Trophoblast cell (in vitro differentiated cells and primary cell): ENCODE results near the gene SMTN.

Source experiments
- DNase-seq, 2 donors: peaks; one replicate each; pipeline ENCODE4 v3.0.0-alpha.2; 2016
- H2AFZ ChIP-seq: 2 replicates; pipeline ENCODE4 v1.6.1; 2013; ENCODE audit warnings: low read length, moderate library complexity, mild to moderate bottlenecking; ENCODE audit not compliant: insufficient read depth, poor library complexity
- H2AK5ac ChIP-seq: 2 replicates; pipeline ENCODE4 v1.6.1; 2013; ENCODE audit warnings: mild to moderate bottlenecking, low read length
- H2BK120ac ChIP-seq: 2 replicates; pipeline ENCODE4 v1.6.1; 2013; ENCODE audit warnings: low read length, mild to moderate bottlenecking, moderate library complexity; ENCODE audit not compliant: insufficient read depth, poor library complexity
- H2BK12ac ChIP-seq: 2 replicates; pipeline ENCODE4 v1.6.1; 2013; ENCODE audit warnings: mild to moderate bottlenecking, low read length, moderate library complexity
- H2BK5ac ChIP-seq: 2 replicates; pipeline ENCODE4 v1.6.1; 2013; ENCODE audit warnings: low read length, low read depth, moderate library complexity, mild to moderate bottlenecking; ENCODE audit not compliant: poor library complexity
- H3K14ac ChIP-seq: 2 replicates; pipeline ENCODE4 v1.6.1; 2013; ENCODE audit warnings: mild to moderate bottlenecking, low read length
- H3K18ac ChIP-seq: 2 replicates; pipeline ENCODE4 v1.6.1; 2013; ENCODE audit warnings: mild to moderate bottlenecking, low read length
- H3K23ac ChIP-seq: 2 replicates; pipeline ENCODE4 v1.6.1; 2013; ENCODE audit warnings: low read length
- H3K27ac ChIP-seq: 2 replicates; pipeline ENCODE4 v1.5.1; 2013; ENCODE audit warnings: low read depth, mild to moderate bottlenecking, inconsistent platforms, low read length, moderate library complexity
- H3K27me3 ChIP-seq: 2 replicates; pipeline ENCODE4 v1.6.1; 2013; ENCODE audit warnings: inconsistent platforms, mild to moderate bottlenecking, low read length, moderate library complexity; ENCODE audit not compliant: insufficient read depth
- H3K36me3 ChIP-seq, 2 experiments: 1 replicate in 1 of 2; 2 replicates in 1 of 2; pipeline ENCODE4 v1.6.1; 2013; ENCODE audit warnings: low read length in 2 of 2, mild to moderate bottlenecking in 2 of 2, moderate library complexity in 1 of 2; ENCODE audit not compliant: insufficient read depth in 2 of 2, control insufficient read depth in 1 of 2
- H3K4ac ChIP-seq: 2 replicates; pipeline ENCODE4 v1.6.1; 2013; ENCODE audit warnings: low read depth, mild to moderate bottlenecking, low read length, moderate library complexity
- H3K4me1 ChIP-seq, 2 experiments: 1 replicate in 1 of 2; 2 replicates in 1 of 2; pipeline ENCODE4 v1.6.1; 2013; ENCODE audit warnings: low read length in 2 of 2, mild to moderate bottlenecking in 2 of 2, moderate library complexity in 1 of 2; ENCODE audit not compliant: insufficient read depth in 2 of 2, control insufficient read depth in 1 of 2
- H3K4me2 ChIP-seq: 2 replicates; pipeline ENCODE4 v1.6.1; 2013; ENCODE audit warnings: inconsistent platforms, mild to moderate bottlenecking, low read length, moderate library complexity
- H3K4me3 ChIP-seq: 2 replicates; pipeline ENCODE4 v1.5.1; 2013; ENCODE audit warnings: mild to moderate bottlenecking, low read depth, low read length, inconsistent platforms
- H3K79me1 ChIP-seq: one replicate; pipeline ENCODE4 v1.6.1; 2013; ENCODE audit warnings: low read length
- H3K79me2 ChIP-seq: 2 replicates; pipeline ENCODE4 v1.6.1; 2013; ENCODE audit warnings: low read length, mild to moderate bottlenecking; ENCODE audit not compliant: control insufficient read depth, insufficient read depth, poor library complexity
- H3K9ac ChIP-seq: 2 replicates; pipeline ENCODE4 v1.6.1; 2013; ENCODE audit warnings: mild to moderate bottlenecking, low read length
- H3K9me3 ChIP-seq: 2 replicates; pipeline ENCODE4 v1.6.1; 2013; ENCODE audit warnings: low read depth, mild to moderate bottlenecking, control low read depth, inconsistent platforms, low read length; ENCODE audit not compliant: insufficient read depth
- H4K12ac ChIP-seq: 2 replicates; pipeline ENCODE4 v1.6.1; 2013; ENCODE audit warnings: low read depth, mild to moderate bottlenecking, low read length, moderate library complexity
- H4K8ac ChIP-seq: 2 replicates; pipeline ENCODE4 v1.6.1; 2013; ENCODE audit warnings: low read depth, mild to moderate bottlenecking, low read length, moderate library complexity
- H4K91ac ChIP-seq: one replicate; pipeline ENCODE4 v1.6.1; 2013; ENCODE audit warnings: low read depth, mild to moderate bottlenecking, low read length, moderate library complexity
- WGBS: extraction: QIAGEN DNeasy Blood & Tissue Kit; methylation state at CpG from one replicate; pipeline ENCODE4 v1.1.7; 2013; ENCODE audit warnings: missing lambda C conversion rate; ENCODE audit not compliant: insufficient read length, insufficient coverage; ENCODE audit errors: extremely low coverage; 5-methylcytosine and 5-hydroxymethylcytosine counted together

Gene SMTN

GRCh38 chr22:31086703-31087330 is 5.7 kb downstream of the SMTN start:
- Histone ChIP-seq H2AK5ac (no peak overlapping the region), H2BK120ac (no peak overlapping the region), H3K4me3 (no peak overlapping the region), H4K12ac (no peak overlapping the region), H3K23ac (no peak overlapping the region), H3K9ac (no peak overlapping the region), H4K8ac (no peak overlapping the region), H3K79me2 (peaks cover 13% of the 10 kb centered on the region), H3K18ac (no peak overlapping the region), H3K4me1 (peaks cover 22 to 28% of the 10 kb centered on the region in 2 experiments), H4K91ac (no peak overlapping the region), H3K36me3 (peaks cover 55 to 63% of the 10 kb centered on the region in 2 experiments), H3K4me2 (no peak overlapping the region), H3K27me3 (no peaks in the 10 kb centered on the region), H3K79me1 (peaks cover 18% of the 10 kb centered on the region), H3K27ac (no peak overlapping the region), H3K14ac (no peak overlapping the region), H3K9me3 (peaks cover 7% of the 10 kb centered on the region), H3K4ac (no peak overlapping the region), H2BK12ac (no peak overlapping the region), H2BK5ac (no peak overlapping the region), H2AFZ (no peak overlapping the region)
- DNase-seq, result no peak
- WGBS, result no CpG with 5 or more reads among the region's 8 CpGs

- Histone ChIP-seq H3K4me3 (no peak overlapping the region), H2AFZ (no peak overlapping the region), H3K4ac (no peak overlapping the region), H3K4me1 (peaks cover 13 to 18% of the 10 kb centered on the region in 2 experiments), H2BK12ac (no peak overlapping the region), H3K14ac (no peak overlapping the region), H3K23ac (no peak overlapping the region), H2BK120ac (no peak overlapping the region), H3K9ac (no peak overlapping the region), H3K9me3 (peaks cover 7% of the 10 kb centered on the region), H4K91ac (no peak overlapping the region), H3K27me3 (no peaks in the 10 kb centered on the region), H3K79me1 (peaks cover 13% of the 10 kb centered on the region), H3K4me2 (no peak overlapping the region), H4K8ac (no peak overlapping the region), H3K36me3 (peaks cover 65 to 72% of the 10 kb centered on the region in 2 experiments), H4K12ac (no peak overlapping the region), H2BK5ac (no peak overlapping the region), H3K27ac (no peak overlapping the region), H3K79me2 (peaks cover 8% of the 10 kb centered on the region), H3K18ac (no peak overlapping the region), H2AK5ac (no peak overlapping the region)
- no CpG with 5 or more reads among the region's 21 CpGs for WGBS
- DNase-seq, result no peak
Measured at GRCh38 chr22:31087744-31088215, 6.7 kb downstream of the SMTN start.

- Histone ChIP-seq H3K36me3 (peaks cover 68 to 74% of the 10 kb centered on the region in 2 experiments), H2BK5ac (no peak overlapping the region)
- WGBS, result no CpG with 5 or more reads among the region's 26 CpGs
Measured at GRCh38 chr22:31088233-31088986, 7.3 kb downstream of the SMTN start.

GRCh38 chr22:31089160-31090100 is 8.3 kb downstream of the SMTN start:
- H3K18ac ChIP-seq, result no peak overlapping the region
- no peak overlapping the region for H2AK5ac ChIP-seq
- H2AFZ ChIP-seq, result no peak overlapping the region
- peak in 1 of 2 donors; percentile 34 for DNase-seq
- no peak overlapping the region for H2BK5ac ChIP-seq
- H3K9ac ChIP-seq, result no peak overlapping the region
- peaks cover 3% of the 10 kb centered on the region for H3K9me3 ChIP-seq
- H3K4ac ChIP-seq, result no peak overlapping the region
- H3K27ac ChIP-seq, result no peak overlapping the region
- no peak overlapping the region for H3K14ac ChIP-seq
- no peak overlapping the region for H3K23ac ChIP-seq
- no CpG with 5 or more reads among the region's 9 CpGs for WGBS
- no peak overlapping the region for H4K8ac ChIP-seq
- H3K36me3 ChIP-seq, result peaks cover 75 to 82% of the 10 kb centered on the region in 2 experiments
- H2BK120ac ChIP-seq, result no peak overlapping the region
- H3K79me2 ChIP-seq, result peaks cover 4% of the 10 kb centered on the region
- no peak overlapping the region for H3K4me2 ChIP-seq
- H3K4me3 ChIP-seq, result no peak overlapping the region
- H3K27me3 ChIP-seq, result no peaks in the 10 kb centered on the region
- no peak overlapping the region for H4K12ac ChIP-seq
- no peak overlapping the region for H4K91ac ChIP-seq
- H2BK12ac ChIP-seq, result no peak overlapping the region
- peaks cover 10% of the 10 kb centered on the region for H3K79me1 ChIP-seq
- peaks cover 0 to 3% of the 10 kb centered on the region in 2 experiments for H3K4me1 ChIP-seq

More at GRCh38 chr22:31088233-31088986, 7.3 kb downstream of the SMTN start:
- Histone ChIP-seq H2BK120ac (no peak overlapping the region), H3K23ac (no peak overlapping the region), H4K12ac (no peak overlapping the region), H3K14ac (no peak overlapping the region), H2AK5ac (no peak overlapping the region), H3K4me1 (peaks cover 8 to 13% of the 10 kb centered on the region in 2 experiments), H3K4me2 (no peak overlapping the region), H3K9me3 (peaks cover 3% of the 10 kb centered on the region), H3K79me2 (peaks cover 8% of the 10 kb centered on the region), H3K79me1 (peaks cover 13% of the 10 kb centered on the region), H2BK12ac (no peak overlapping the region), H4K91ac (no peak overlapping the region), H2AFZ (no peak overlapping the region), H3K18ac (no peak overlapping the region), H3K4ac (no peak overlapping the region), H3K27me3 (no peaks in the 10 kb centered on the region), H3K4me3 (no peak overlapping the region), H4K8ac (no peak overlapping the region), H3K9ac (no peak overlapping the region), H3K27ac (no peak overlapping the region)
- no peak for DNase-seq
